ENCODE measurements around the gene COMMD8.

GRCh38 chr4:47463235-47463956 lies at the start of gene COMMD8:
- TF ChIP-seq, protein P1, sequence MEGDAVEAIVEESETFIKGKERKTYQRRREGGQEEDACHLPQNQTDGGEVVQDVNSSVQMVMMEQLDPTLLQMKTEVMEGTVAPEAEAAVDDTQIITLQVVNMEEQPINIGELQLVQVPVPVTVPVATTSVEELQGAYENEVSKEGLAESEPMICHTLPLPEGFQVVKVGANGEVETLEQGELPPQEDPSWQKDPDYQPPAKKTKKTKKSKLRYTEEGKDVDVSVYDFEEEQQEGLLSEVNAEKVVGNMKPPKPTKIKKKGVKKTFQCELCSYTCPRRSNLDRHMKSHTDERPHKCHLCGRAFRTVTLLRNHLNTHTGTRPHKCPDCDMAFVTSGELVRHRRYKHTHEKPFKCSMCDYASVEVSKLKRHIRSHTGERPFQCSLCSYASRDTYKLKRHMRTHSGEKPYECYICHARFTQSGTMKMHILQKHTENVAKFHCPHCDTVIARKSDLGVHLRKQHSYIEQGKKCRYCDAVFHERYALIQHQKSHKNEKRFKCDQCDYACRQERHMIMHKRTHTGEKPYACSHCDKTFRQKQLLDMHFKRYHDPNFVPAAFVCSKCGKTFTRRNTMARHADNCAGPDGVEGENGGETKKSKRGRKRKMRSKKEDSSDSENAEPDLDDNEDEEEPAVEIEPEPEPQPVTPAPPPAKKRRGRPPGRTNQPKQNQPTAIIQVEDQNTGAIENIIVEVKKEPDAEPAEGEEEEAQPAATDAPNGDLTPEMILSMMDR (optimal IDR thresholded peaks at IDR 0.05 in 1 of 3, IDR thresholded peaks at IDR 0.05 in 1 of 3, conservative IDR thresholded peaks at IDR 0.05 in 1 of 3; ENCODE audit: extremely low read depth in 1 of 3, insufficient read depth in 2 of 3, low read length in 3 of 3) = peak in 1 of 3 experiments; percentile 18
- TF ChIP-seq EZH2 (IDR thresholded peaks at IDR 0.05; ENCODE audit: low read length) = no peak

Measured in keratinocyte (primary cell).